Measurements from ENCODE around the gene FNDC11.
"Not testable (repeated sequence)": the region's sequence is repeated elsewhere in the genome, so short reads cannot be mapped to it uniquely, and the experiment has no call there.

Gene FNDC11

GRCh38 chr20:63566395-63567135 is 12.6 kb downstream of the FNDC11 start:
- no peak for DNase-seq (ENCODE audit: low read depth in 3 of 3)

- DNase-seq (ENCODE audit: low read depth in 3 of 3) = no peak
Measured at GRCh38 chr20:63567136-63567385, 13.1 kb downstream of the FNDC11 start.

GRCh38 chr20:63567386-63568169 is 13.6 kb downstream of the FNDC11 start:
- peak in 1 of 3 donors; percentile 38 for DNase-seq (ENCODE audit: low read depth in 3 of 3)

GRCh38 chr20:63568170-63568981 is 14.4 kb downstream of the FNDC11 start:
- no peak for DNase-seq (ENCODE audit: low read depth in 3 of 3)

GRCh38 chr20:63568986-63569949 is 15.3 kb downstream of the FNDC11 start:
- no peak for DNase-seq (ENCODE audit: low read depth in 3 of 3)

- DNase-seq (ENCODE audit: low read depth in 3 of 3) = no peak
Measured at GRCh38 chr20:63570281-63571086, 16.5 kb downstream of the FNDC11 start.

- not testable (repeated sequence) for DNase-seq (ENCODE audit: low read depth in 3 of 3)
Measured at GRCh38 chr20:63571087-63571478, 17.1 kb downstream of the FNDC11 start.

- DNase-seq (ENCODE audit: low read depth in 3 of 3) = no peak
Measured at GRCh38 chr20:63572071-63572787, 18.3 kb downstream of the FNDC11 start.

- DNase-seq (ENCODE audit: low read depth in 3 of 3) = no peak
Measured at GRCh38 chr20:63572788-63573646, 19.1 kb downstream of the FNDC11 start.

GRCh38 chr20:63573647-63574131 is 19.7 kb downstream of the FNDC11 start:
- no peak for DNase-seq (ENCODE audit: low read depth in 3 of 3)

GRCh38 chr20:63574156-63574828 is 20.3 kb downstream of the FNDC11 start, which contains the start of gene HELZ2:
Gene HELZ2 (minus strand): TSS chr20:63574239. CDS start chr20:63572385, 1,854 bp downstream.
- DNase-seq (ENCODE audit: low read depth in 3 of 3) = no peak

- DNase-seq (ENCODE audit: low read depth in 3 of 3) = no peak
Measured at GRCh38 chr20:63574829-63575743, 21.1 kb downstream of the FNDC11 start.

GRCh38 chr20:63576311-63576710 is 22.4 kb downstream of the FNDC11 start:
- DNase-seq (ENCODE audit: low read depth in 3 of 3) = no peak

GRCh38 chr20:63577317-63577894 is 23.4 kb downstream of the FNDC11 start:
- no peak for DNase-seq (ENCODE audit: low read depth in 3 of 3)

- DNase-seq (ENCODE audit: low read depth in 3 of 3) = no peak
Measured at GRCh38 chr20:63578224-63579016, 24.5 kb downstream of the FNDC11 start.

Data from stimulated activated CD4-positive, alpha-beta T cell treated with anti-CD3 and anti-CD28 coated beads, TNF-alpha, amount 100 ng/mL, for 48 hours (primary cell).